Liver (tissue), 9 donors: ENCODE measurements around the gene FBRS. TPM values are rescaled to one million over a fixed set of nuclear protein-coding genes. Genes with fewer than 3 reads are reported as not detected.
A peak's percentile ranks its signal among the peaks of the same experiment; 100 is the strongest.

Source experiments
- DNase-seq: peaks from one replicate; pipeline ENCODE4 v3.0.0-alpha.2; 2017; ENCODE audit warnings: low spot score
- H3K27ac ChIP-seq, 2 donors: one replicate each; pipeline ENCODE4 v1.7.0; 2013; ENCODE audit warnings: inconsistent platforms in 2 of 2, low read length in 2 of 2, control low read depth in 1 of 2, low read depth in 1 of 2, mild to moderate bottlenecking in 1 of 2
- H3K27me3 ChIP-seq, 4 donors: one replicate each; pipeline versions ENCODE4 v1.6.1 to v1.7.0; 2013; ENCODE audit warnings: low read length in 3 of 4, inconsistent platforms in 1 of 4, mild to moderate bottlenecking in 1 of 4, moderate library complexity in 1 of 4; ENCODE audit not compliant: control insufficient read depth in 4 of 4, insufficient read depth in 4 of 4
- H3K36me3 ChIP-seq, 4 donors: one replicate each; pipeline versions ENCODE4 v1.6.1 to v1.7.0; 2013; ENCODE audit warnings: low read length in 3 of 4, mild to moderate bottlenecking in 3 of 4, low read depth in 1 of 4, moderate library complexity in 1 of 4; ENCODE audit not compliant: control insufficient read depth in 4 of 4, insufficient read depth in 3 of 4
- H3K4me1 ChIP-seq, 4 donors: one replicate each; pipeline versions ENCODE4 v1.6.1 to v1.7.0; 2013; ENCODE audit warnings: low read length in 3 of 4, mild to moderate bottlenecking in 3 of 4, moderate library complexity in 1 of 4; ENCODE audit not compliant: control insufficient read depth in 4 of 4, insufficient read depth in 4 of 4
- H3K4me3 ChIP-seq, 3 donors: one replicate each; pipeline versions ENCODE4 v1.6.1 to v1.7.0; 2013; ENCODE audit warnings: low read length in 3 of 3, control low read depth in 1 of 3, low read depth in 1 of 3, mild to moderate bottlenecking in 1 of 3
- H3K9ac ChIP-seq, 2 donors: one replicate each; pipeline ENCODE4 v1.7.0; 2013; ENCODE audit warnings: low read length in 2 of 2, mild to moderate bottlenecking in 2 of 2, moderate library complexity in 2 of 2, control low read depth in 1 of 2, low read depth in 1 of 2
- H3K9me3 ChIP-seq, 4 donors: one replicate each; pipeline versions ENCODE4 v1.6.1 to v1.7.0; 2013; ENCODE audit warnings: low read length in 3 of 4; ENCODE audit not compliant: control insufficient read depth in 4 of 4
- ATF3 ChIP-seq: IDR thresholded peaks from 2 replicates; pipeline ENCODE4 v1.6.1; 2016; ENCODE audit warnings: antibody characterized with exemption
- EGR1 ChIP-seq, 2 donors: IDR thresholded peaks; 2 replicates each; pipeline ENCODE4 v1.6.1; 2016 to 2018; ENCODE audit warnings: antibody characterized with exemption in 2 of 2, low read depth in 2 of 2
- FOXA1 ChIP-seq: IDR thresholded peaks from 2 replicates; pipeline ENCODE4 v1.6.1; 2016; ENCODE audit warnings: antibody characterized with exemption
- FOXA2 ChIP-seq: IDR thresholded peaks from 2 replicates; pipeline ENCODE4 v1.6.1; 2016; ENCODE audit warnings: antibody characterized with exemption
- GABPA ChIP-seq, 2 donors: IDR thresholded peaks in 1 of 2; conservative IDR thresholded peaks in 1 of 2; 2 replicates each; pipeline ENCODE4 v1.6.1; 2016; ENCODE audit warnings: antibody characterized with exemption in 2 of 2, mild to moderate bottlenecking in 1 of 2, moderate library complexity in 1 of 2
- HNF4A ChIP-seq, 2 donors: conservative IDR thresholded peaks; 2 replicates each; pipeline ENCODE4 v1.6.1; 2016; ENCODE audit warnings: antibody characterized with exemption in 2 of 2, mild to moderate bottlenecking in 2 of 2
- HNF4G ChIP-seq: IDR thresholded peaks from 2 replicates; pipeline ENCODE4 v1.6.1; 2016; ENCODE audit warnings: antibody characterized with exemption
- JUND ChIP-seq, 2 donors: IDR thresholded peaks; 2 replicates each; pipeline ENCODE4 v1.6.1; 2016; ENCODE audit warnings: antibody characterized with exemption in 2 of 2
- NR2F2 ChIP-seq: IDR thresholded peaks from 2 replicates; pipeline ENCODE4 v1.6.1; 2016; ENCODE audit warnings: antibody characterized with exemption
- RAD21 ChIP-seq, 2 donors: IDR thresholded peaks; 2 replicates each; pipeline ENCODE4 v1.6.1; 2016; ENCODE audit warnings: antibody characterized with exemption in 2 of 2, mild to moderate bottlenecking in 2 of 2
- RXRA ChIP-seq, 2 donors: IDR thresholded peaks; 2 replicates each; pipeline ENCODE4 v1.6.1; 2017 to 2018; ENCODE audit warnings: antibody characterized with exemption in 2 of 2, mild to moderate bottlenecking in 1 of 2
- SP1 ChIP-seq: IDR thresholded peaks from 2 replicates; pipeline ENCODE4 v1.6.1; 2018; ENCODE audit warnings: antibody characterized with exemption, mild to moderate bottlenecking
- TAF1 ChIP-seq: conservative IDR thresholded peaks from 2 replicates; pipeline ENCODE4 v1.6.1; 2016; ENCODE audit warnings: antibody characterized with exemption, mild to moderate bottlenecking
- YY1 ChIP-seq: IDR thresholded peaks from 2 replicates; pipeline ENCODE4 v1.6.1; 2016; ENCODE audit warnings: antibody characterized with exemption, mild to moderate bottlenecking
- ZBTB33 ChIP-seq: IDR thresholded peaks from 2 replicates; pipeline ENCODE4 v1.6.1; 2016; ENCODE audit warnings: antibody characterized with exemption
- WGBS: extraction: QIAGEN DNeasy Blood & Tissue Kit; methylation state at CpG from one replicate; pipeline ENCODE4 v1.1.7; 2013; 5-methylcytosine and 5-hydroxymethylcytosine counted together
- polyA plus RNA-seq, 2 donors: library from polyadenylated mRNA; stranded (reverse) in 1 of 2; unstranded in 1 of 2; fragments of 200-250 nt in 1 of 2; fragments of >200 nt in 1 of 2; fragmentation: Nextera tagmentation in 1 of 2; extraction: Ambion mirVana in 1 of 2; gene quantifications; one replicate each; pipeline versions ENCODE4 v1.2.1 to v1.2.3, GENCODE V29; 2013 to 2015
- total RNA-seq, 2 donors: library from RNA; depleted of rRNA; stranded (reverse); fragments of >200 nt; gene quantifications; one replicate each; pipeline ENCODE4 v1.2.3, GENCODE V29; 2014
- TF ChIP-seq, protein P1 (sequence below): IDR thresholded peaks from 2 replicates; pipeline ENCODE4 v1.6.1; 2016; ENCODE audit warnings: antibody characterized with exemption
- TF ChIP-seq, protein P2 (sequence below): IDR thresholded peaks from 2 replicates; pipeline ENCODE4 v1.6.1; 2016; ENCODE audit warnings: antibody characterized with exemption, mild to moderate bottlenecking
- TF ChIP-seq, protein P3 (sequence below): fragments of 150-350 bp; IDR thresholded peaks from 2 replicates; pipeline ENCODE4 v1.5.1; 2017; ENCODE audit warnings: improper control_type of control experiment, low read depth, low read length; ENCODE audit not compliant: missing input control
- donor health status: healthy.
- donor health status: healthy.
- donor health status: healthy.
- donor health status: healthy.
- donor health status: healthy.

The FBRS gene
- total and polyA plus RNA-seq, 4 donors: 4.1 to 15.5 (median 11.2) TPM

- Histone ChIP-seq H3K9me3 (no peaks in the 10 kb centered on the region), H3K27me3 (no peaks in the 10 kb centered on the region), H3K4me3 (peak within 1 kb of the TSS; percentile 81 to 97 (median 84)), H3K4me1 (peaks cover 0 to 21% (median 9%) of the 10 kb centered on the region in 4 donors), H3K36me3 (peaks cover 2 to 21% (median 15%) of the 10 kb centered on the region in 4 donors), H3K9ac (peak within 1 kb of the TSS; percentile 83 to 84), H3K27ac (peak within 1 kb of the TSS; percentile 87 to 97)
- DNase-seq: peak; percentile 98
- TF ChIP-seq, protein P1, sequence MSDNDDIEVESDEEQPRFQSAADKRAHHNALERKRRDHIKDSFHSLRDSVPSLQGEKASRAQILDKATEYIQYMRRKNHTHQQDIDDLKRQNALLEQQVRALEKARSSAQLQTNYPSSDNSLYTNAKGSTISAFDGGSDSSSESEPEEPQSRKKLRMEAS: peak; percentile 73
- TF ChIP-seq FOXA2 (no peak), NR2F2 (peak; percentile 74), HNF4A (conservative IDR thresholded peaks at IDR 0.05) (peak; percentile 52 to 63), EGR1 (IDR thresholded peaks at IDR 0.05; ENCODE audit: low read depth in 2 of 2) (peak; percentile 39 to 62), ATF3 (peak; percentile 75), RAD21 (IDR thresholded peaks at IDR 0.05) (peak; percentile 46 to 54), HNF4G (no peak), FOXA1 (peak; percentile 30), TAF1 (peak; percentile 44), YY1 (peak; percentile 100), ZBTB33 (peak; percentile 89), JUND (IDR thresholded peaks at IDR 0.05) (peak; percentile 90 to 94), SP1 (peak; percentile 98), RXRA (IDR thresholded peaks at IDR 0.05) (peak; percentile 73 to 82), GABPA (IDR thresholded peaks at IDR 0.05 in 1 of 2, conservative IDR thresholded peaks at IDR 0.05 in 1 of 2) (peak; percentile 55 to 84)
- TF ChIP-seq, protein P2, sequence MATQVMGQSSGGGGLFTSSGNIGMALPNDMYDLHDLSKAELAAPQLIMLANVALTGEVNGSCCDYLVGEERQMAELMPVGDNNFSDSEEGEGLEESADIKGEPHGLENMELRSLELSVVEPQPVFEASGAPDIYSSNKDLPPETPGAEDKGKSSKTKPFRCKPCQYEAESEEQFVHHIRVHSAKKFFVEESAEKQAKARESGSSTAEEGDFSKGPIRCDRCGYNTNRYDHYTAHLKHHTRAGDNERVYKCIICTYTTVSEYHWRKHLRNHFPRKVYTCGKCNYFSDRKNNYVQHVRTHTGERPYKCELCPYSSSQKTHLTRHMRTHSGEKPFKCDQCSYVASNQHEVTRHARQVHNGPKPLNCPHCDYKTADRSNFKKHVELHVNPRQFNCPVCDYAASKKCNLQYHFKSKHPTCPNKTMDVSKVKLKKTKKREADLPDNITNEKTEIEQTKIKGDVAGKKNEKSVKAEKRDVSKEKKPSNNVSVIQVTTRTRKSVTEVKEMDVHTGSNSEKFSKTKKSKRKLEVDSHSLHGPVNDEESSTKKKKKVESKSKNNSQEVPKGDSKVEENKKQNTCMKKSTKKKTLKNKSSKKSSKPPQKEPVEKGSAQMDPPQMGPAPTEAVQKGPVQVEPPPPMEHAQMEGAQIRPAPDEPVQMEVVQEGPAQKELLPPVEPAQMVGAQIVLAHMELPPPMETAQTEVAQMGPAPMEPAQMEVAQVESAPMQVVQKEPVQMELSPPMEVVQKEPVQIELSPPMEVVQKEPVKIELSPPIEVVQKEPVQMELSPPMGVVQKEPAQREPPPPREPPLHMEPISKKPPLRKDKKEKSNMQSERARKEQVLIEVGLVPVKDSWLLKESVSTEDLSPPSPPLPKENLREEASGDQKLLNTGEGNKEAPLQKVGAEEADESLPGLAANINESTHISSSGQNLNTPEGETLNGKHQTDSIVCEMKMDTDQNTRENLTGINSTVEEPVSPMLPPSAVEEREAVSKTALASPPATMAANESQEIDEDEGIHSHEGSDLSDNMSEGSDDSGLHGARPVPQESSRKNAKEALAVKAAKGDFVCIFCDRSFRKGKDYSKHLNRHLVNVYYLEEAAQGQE: peak; percentile 49
- TF ChIP-seq, protein P3, sequence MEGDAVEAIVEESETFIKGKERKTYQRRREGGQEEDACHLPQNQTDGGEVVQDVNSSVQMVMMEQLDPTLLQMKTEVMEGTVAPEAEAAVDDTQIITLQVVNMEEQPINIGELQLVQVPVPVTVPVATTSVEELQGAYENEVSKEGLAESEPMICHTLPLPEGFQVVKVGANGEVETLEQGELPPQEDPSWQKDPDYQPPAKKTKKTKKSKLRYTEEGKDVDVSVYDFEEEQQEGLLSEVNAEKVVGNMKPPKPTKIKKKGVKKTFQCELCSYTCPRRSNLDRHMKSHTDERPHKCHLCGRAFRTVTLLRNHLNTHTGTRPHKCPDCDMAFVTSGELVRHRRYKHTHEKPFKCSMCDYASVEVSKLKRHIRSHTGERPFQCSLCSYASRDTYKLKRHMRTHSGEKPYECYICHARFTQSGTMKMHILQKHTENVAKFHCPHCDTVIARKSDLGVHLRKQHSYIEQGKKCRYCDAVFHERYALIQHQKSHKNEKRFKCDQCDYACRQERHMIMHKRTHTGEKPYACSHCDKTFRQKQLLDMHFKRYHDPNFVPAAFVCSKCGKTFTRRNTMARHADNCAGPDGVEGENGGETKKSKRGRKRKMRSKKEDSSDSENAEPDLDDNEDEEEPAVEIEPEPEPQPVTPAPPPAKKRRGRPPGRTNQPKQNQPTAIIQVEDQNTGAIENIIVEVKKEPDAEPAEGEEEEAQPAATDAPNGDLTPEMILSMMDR: peak; percentile 55
- WGBS: under 1% methylated on average over 53 of the region's 53 CpGs
Observed at GRCh38 chr16:30650369-30651123, 7.7 kb upstream of the FBRS start, which contains the start of gene PRR14. Gene PRR14, plus strand, starts transcription at chr16:30650960. Its CDS starts 686 bp downstream, at chr16:30651646.
